Rectal smooth muscle tissue (tissue), 1 donor: Measurements from ENCODE around the gene DUOX1.
"Not testable (repeated sequence)": the region's sequence is repeated elsewhere in the genome, so short reads cannot be mapped to it uniquely, and the experiment has no call there.

ENCODE experiments used
- H3K27ac ChIP-seq: one replicate; pipeline ENCODE4 v1.7.0; 2013; ENCODE audit warnings: low read depth, low read length, inconsistent platforms
- H3K27me3 ChIP-seq: one replicate; pipeline ENCODE4 v1.7.0; 2013; ENCODE audit warnings: low read length; ENCODE audit not compliant: control insufficient read depth, insufficient read depth
- H3K36me3 ChIP-seq: one replicate; pipeline ENCODE4 v1.7.0; 2013; ENCODE audit warnings: low read length; ENCODE audit not compliant: control insufficient read depth, insufficient read depth
- H3K4me1 ChIP-seq: one replicate; pipeline ENCODE4 v1.7.0; 2013; ENCODE audit warnings: low read length; ENCODE audit not compliant: control insufficient read depth, insufficient read depth
- H3K4me3 ChIP-seq: one replicate; pipeline ENCODE4 v1.7.0; 2013; ENCODE audit warnings: low read length
- H3K9ac ChIP-seq: one replicate; pipeline ENCODE4 v1.7.0; 2013; ENCODE audit warnings: low read length

The DUOX1 gene

GRCh38 chr15:45132844-45133560 is 3.2 kb downstream of the DUOX1 start:
- H3K4me1 ChIP-seq, result no peaks in the 10 kb centered on the region
- H3K27me3 ChIP-seq, result peaks cover 28% of the 10 kb centered on the region
- no peak overlapping the region for H3K4me3 ChIP-seq

GRCh38 chr15:45133561-45133920 is 3.7 kb downstream of the DUOX1 start:
- Histone ChIP-seq H3K27me3 (peaks cover 28% of the 10 kb centered on the region), H3K4me1 (no peaks in the 10 kb centered on the region), H3K4me3 (no peak overlapping the region), H3K36me3 (no peaks in the 10 kb centered on the region), H3K27ac (no peak overlapping the region), H3K9ac (no peak overlapping the region)

More at GRCh38 chr15:45132844-45133560, 3.2 kb downstream of the DUOX1 start:
- no peak overlapping the region for H3K9ac ChIP-seq
- H3K27ac ChIP-seq, result no peak overlapping the region
- no peaks in the 10 kb centered on the region for H3K36me3 ChIP-seq

- Histone ChIP-seq H3K27me3 (peaks cover 26% of the 10 kb centered on the region), H3K36me3 (no peaks in the 10 kb centered on the region), H3K9ac (no peak overlapping the region), H3K27ac (no peak overlapping the region), H3K4me3 (no peak overlapping the region), H3K4me1 (no peaks in the 10 kb centered on the region)
These were observed 4.3 kb downstream of the DUOX1 start for GRCh38 chr15:45134046-45134445.

- Histone ChIP-seq H3K4me1 (no peaks in the 10 kb centered on the region), H3K27ac (no peak overlapping the region), H3K27me3 (peaks cover 22% of the 10 kb centered on the region), H3K4me3 (peak overlapping the region; percentile 45), H3K36me3 (no peaks in the 10 kb centered on the region), H3K9ac (no peak overlapping the region)
These were observed 5.1 kb downstream of the DUOX1 start for GRCh38 chr15:45134682-45135604.

GRCh38 chr15:45135705-45136377 is 6.0 kb downstream of the DUOX1 start:
- peaks cover 17% of the 10 kb centered on the region for H3K27me3 ChIP-seq
- not testable (repeated sequence) for H3K36me3 ChIP-seq, H3K4me1 ChIP-seq, H3K4me3 ChIP-seq, H3K27ac ChIP-seq, H3K9ac ChIP-seq

GRCh38 chr15:45136378-45136764 is 6.6 kb downstream of the DUOX1 start:
- Histone ChIP-seq H3K9ac (no peak overlapping the region), H3K4me1 (no peaks in the 10 kb centered on the region), H3K27me3 (peaks cover 17% of the 10 kb centered on the region), H3K36me3 (no peaks in the 10 kb centered on the region), H3K4me3 (no peak overlapping the region), H3K27ac (no peak overlapping the region)

GRCh38 chr15:45137703-45138102 is 7.9 kb downstream of the DUOX1 start:
- Histone ChIP-seq H3K36me3 (no peaks in the 10 kb centered on the region), H3K4me1 (no peaks in the 10 kb centered on the region), H3K4me3 (no peak overlapping the region), H3K9ac (no peak overlapping the region), H3K27ac (no peak overlapping the region), H3K27me3 (peaks cover 17% of the 10 kb centered on the region)

GRCh38 chr15:45138814-45139765 is 9.3 kb downstream of the DUOX1 start:
- Histone ChIP-seq H3K27me3 (peaks cover 16% of the 10 kb centered on the region), H3K27ac (no peak overlapping the region), H3K36me3 (no peaks in the 10 kb centered on the region), H3K4me1 (no peaks in the 10 kb centered on the region), H3K4me3 (no peak overlapping the region), H3K9ac (no peak overlapping the region)

GRCh38 chr15:45139770-45140169 is 10.0 kb downstream of the DUOX1 start:
- Histone ChIP-seq H3K27me3 (peaks cover 9% of the 10 kb centered on the region), H3K4me3 (no peak overlapping the region), H3K36me3 (no peaks in the 10 kb centered on the region), H3K27ac (no peak overlapping the region), H3K9ac (no peak overlapping the region), H3K4me1 (no peaks in the 10 kb centered on the region)

- H3K27me3 ChIP-seq, result peaks cover 6% of the 10 kb centered on the region
- H3K4me1 ChIP-seq, result no peaks in the 10 kb centered on the region
- no peak overlapping the region for H3K9ac ChIP-seq
- no peaks in the 10 kb centered on the region for H3K36me3 ChIP-seq
- no peak overlapping the region for H3K27ac ChIP-seq
- H3K4me3 ChIP-seq, result no peak overlapping the region
These were observed 10.9 kb downstream of the DUOX1 start for GRCh38 chr15:45140557-45141250.

- H3K9ac ChIP-seq, result no peak overlapping the region
These were observed 11.6 kb downstream of the DUOX1 start for GRCh38 chr15:45141386-45141785.

More at GRCh38 chr15:45141386-45141785, 11.6 kb downstream of the DUOX1 start:
- Histone ChIP-seq H3K4me1 (no peaks in the 10 kb centered on the region), H3K36me3 (no peaks in the 10 kb centered on the region), H3K4me3 (no peak overlapping the region), H3K27me3 (peaks cover 1% of the 10 kb centered on the region), H3K27ac (no peak overlapping the region)
